HG02938 (cell line): Measurements from ENCODE around the gene CHST7.

Experiments
- ATAC-seq: cut with Tn5 transposase; IDR thresholded peaks from one replicate; pipeline ENCODE4 v1.9.1; 2021; ENCODE audit warnings: mild to moderate bottlenecking, moderate library complexity; ENCODE audit not compliant: unreplicated experiment

Gene CHST7

GRCh38 chrX:46573892-46574773, 568 bp downstream of the CHST7 start:
- ATAC-seq, result peak; percentile 24

- ATAC-seq, result no peak
These were observed 1.3 kb downstream of the CHST7 start for GRCh38 chrX:46574774-46575381.

- ATAC-seq, result no peak
These were observed 2.0 kb downstream of the CHST7 start for GRCh38 chrX:46575586-46575985.

DNA sequence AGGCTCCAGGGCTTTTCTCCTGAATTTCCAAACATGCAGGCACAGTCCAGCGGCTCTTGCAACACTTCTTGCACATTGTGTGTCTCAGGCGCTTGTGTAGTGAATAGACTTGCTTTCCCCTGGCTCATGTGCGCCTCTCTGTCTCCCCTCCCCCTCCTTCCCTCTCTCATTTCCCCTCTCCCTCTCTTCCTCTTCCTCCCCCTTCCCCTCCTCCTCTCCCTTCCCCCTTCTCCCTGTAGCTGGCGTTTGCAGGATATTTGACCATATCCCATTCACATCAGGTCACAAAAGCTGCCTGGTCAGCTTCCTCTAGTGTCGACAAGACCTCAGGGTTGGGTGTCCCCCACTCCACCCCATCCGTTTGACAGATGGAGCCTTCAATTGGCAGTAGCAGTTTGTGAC, 2.4 kb downstream of the CHST7 start:
- ATAC-seq, result no peak

GRCh38 chrX:46576458-46576857, 2.9 kb downstream of the CHST7 start:
- no peak for ATAC-seq

- no peak for ATAC-seq
These were observed 3.8 kb downstream of the CHST7 start for GRCh38 chrX:46577221-46578005.

- ATAC-seq, result no peak
These were observed 5.7 kb downstream of the CHST7 start for GRCh38 chrX:46579250-46579649.

GRCh38 chrX:46580613-46581012, 7.0 kb downstream of the CHST7 start:
- no peak for ATAC-seq

DNA sequence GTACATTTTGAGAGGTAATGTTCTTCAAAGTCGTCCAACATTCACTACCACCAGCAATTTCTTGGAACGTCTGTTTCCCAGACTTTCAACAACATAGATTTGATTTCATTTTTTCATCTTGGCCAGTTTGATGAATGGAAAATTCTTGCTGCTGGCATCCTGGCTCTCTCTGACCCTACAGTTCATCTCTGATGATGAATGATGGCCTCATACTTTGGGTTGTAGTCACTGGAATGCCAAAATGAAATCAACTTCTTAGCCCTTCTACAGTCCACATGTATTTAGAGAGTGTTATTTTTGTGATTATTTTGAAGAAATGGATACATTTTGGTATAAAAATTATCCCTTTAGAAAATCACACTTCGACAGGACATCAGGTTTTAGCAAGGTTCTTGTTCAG, 8.8 kb downstream of the CHST7 start:
- no peak for ATAC-seq

DNA sequence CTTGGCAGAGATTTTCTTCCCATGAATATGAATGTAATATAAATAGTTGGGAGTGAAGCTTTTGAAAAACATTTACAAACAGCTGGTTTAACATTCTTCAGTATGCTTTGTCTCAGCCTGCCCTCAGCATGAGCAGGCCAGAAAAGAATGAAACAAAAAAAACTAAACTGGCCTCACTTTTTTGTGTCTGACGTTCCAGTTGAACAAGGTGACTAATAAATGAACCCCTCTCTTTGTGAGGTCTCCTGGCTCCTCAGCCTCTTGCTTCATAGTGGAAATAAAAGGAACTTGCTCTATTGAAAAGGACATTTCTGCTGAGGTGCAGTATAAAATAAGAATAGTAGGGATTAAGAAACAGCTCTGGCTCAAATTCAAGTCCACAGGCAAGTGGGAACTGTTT, 9.4 kb downstream of the CHST7 start:
- no peak for ATAC-seq

- no peak for ATAC-seq
These were observed 11.2 kb downstream of the CHST7 start for GRCh38 chrX:46584736-46585135.

DNA sequence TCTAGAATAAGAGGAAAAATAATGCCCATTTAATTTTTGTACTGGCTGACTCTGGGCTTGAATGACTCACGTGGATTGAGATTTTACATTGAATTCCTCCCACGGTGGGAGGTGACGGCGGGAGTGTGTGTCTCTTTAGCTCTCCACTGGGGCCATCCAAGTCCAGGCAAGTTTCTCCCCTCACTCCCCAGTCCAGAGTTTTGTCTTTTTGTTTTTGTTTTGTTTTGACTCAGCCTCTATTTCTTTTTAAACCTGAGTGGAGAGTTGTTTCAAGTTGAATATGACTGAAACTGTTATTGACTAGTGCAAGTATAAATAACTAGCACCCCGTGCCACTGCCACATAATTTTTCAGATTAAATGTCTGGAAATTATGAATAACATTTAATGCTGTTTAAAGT, 13.6 kb downstream of the CHST7 start:
- peak; percentile 54 for ATAC-seq

GRCh38 chrX:46587753-46588171, 14.2 kb downstream of the CHST7 start:
- peak; percentile 13 for ATAC-seq

DNA sequence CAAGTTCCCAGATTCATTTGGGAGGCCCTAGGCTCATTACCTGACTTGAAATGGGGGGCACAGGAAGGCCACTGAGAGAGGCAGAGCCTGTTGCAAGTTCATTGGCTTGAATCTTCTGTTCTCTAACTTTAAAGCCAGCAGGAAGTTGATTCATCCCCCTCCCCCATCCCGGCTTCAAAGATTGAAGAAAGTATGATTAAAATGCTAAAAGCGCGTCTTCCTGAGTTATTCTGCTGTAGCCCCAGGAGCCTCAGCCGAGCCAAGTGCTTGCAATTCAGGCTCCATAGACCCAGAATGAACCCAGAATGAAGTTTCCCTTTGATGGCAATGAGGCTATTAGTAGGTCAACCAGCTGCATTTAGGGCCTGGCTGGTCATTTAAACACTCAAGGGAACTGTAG, 14.7 kb downstream of the CHST7 start:
- no peak for ATAC-seq

DNA sequence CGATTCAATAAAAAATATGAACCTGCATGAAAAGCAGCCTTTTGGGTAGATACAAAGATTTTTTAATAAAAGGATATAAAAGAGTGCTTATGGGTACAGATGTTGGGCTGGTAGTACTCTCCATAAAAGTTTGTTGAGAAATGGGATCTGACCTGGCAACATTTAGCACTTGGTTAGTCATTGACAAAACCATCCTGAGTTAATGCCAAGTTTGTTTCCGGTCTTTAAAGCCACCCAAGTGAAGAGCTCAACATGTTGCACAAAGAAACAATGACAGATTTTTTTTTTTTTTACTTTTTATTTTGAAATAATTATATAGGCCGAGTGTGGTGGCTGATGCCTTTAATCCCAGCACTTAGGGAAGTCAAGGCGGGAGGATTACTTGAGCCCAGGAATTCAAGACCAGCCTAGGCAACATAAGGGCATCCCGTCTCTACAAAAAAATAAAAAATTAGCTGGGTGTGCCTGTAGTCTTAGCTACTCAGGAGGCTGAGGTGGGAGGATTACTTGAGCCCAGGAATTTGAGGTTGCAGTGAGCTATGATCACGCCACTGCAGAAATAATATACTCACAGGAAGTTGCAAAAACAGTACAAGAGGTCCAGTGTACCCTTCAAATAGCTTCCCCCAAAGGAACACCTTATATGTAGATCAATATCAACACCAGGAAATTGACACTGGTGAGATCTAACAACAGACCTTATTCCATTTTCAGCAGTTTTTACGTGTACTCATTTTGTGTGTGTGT, 16.6 kb downstream of the CHST7 start:
- no peak for ATAC-seq

DNA sequence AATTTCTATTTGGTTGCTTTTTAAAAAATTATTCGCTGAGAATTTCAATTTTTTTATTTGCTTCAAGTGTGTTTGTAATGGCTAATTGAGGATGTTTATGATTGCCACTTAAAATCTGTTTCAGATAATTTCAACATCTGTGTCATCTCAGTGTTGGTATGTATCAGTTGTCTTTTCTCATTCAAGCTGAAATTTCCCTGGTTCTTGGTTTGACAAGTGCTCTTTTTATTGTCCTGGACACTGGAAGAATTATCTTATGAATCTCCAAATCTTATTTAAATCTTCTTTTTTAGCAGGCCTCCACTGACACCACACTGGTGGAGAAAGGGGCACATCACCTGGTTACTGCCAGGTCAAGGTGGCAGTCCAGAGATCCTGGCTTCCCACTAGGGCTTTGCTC, 21.5 kb downstream of the CHST7 start:
- ATAC-seq, result no peak

DNA sequence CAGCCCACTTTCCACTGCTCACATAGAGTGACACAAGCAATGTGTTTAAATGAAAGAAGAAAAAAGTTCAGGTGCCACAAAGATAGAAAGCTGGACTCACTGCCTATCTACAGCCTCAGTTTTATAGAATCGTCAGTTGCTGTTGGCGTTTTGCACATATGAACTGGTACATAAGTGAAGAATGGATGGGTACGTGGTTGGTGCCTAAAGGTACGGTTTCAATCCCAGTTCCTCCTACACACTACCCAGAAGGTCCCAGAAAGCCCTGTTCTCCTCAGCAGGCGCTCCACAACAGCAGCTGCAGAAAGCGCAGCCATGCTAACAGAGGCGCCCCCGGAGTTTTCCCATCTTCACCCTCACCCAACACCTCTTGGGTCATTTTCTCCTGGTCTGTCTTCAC, 23.6 kb downstream of the CHST7 start:
- ATAC-seq, result no peak

- no peak for ATAC-seq
These were observed 24.2 kb downstream of the CHST7 start for GRCh38 chrX:46597771-46598170.

- ATAC-seq, result no peak
These were observed 25.5 kb downstream of the CHST7 start for GRCh38 chrX:46599051-46599560.

DNA sequence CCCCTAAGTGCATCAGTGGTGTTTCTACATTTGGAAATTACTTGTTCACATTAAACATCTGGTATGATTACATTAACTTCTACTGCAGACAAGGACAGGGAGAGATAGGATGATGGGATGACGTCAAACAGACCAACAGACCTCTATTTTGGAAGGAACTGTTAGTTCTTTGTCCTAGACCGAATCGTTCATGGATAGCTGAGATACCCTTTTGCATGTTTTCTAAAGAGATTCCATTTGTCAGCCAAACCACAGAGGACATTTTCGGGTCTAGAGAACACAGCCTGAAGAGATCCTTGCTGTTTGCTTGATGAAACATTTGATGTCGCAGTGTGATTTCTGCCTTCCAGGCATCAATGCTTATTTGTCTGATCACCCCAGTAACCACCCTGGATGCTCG, 27.7 kb downstream of the CHST7 start:
- no peak for ATAC-seq
